Measurements from ENCODE around the gene IDI2.
"Not testable (repeated sequence)": the region's sequence is repeated elsewhere in the genome, so short reads cannot be mapped to it uniquely, and the experiment has no call there.

Gene IDI2

DNA sequence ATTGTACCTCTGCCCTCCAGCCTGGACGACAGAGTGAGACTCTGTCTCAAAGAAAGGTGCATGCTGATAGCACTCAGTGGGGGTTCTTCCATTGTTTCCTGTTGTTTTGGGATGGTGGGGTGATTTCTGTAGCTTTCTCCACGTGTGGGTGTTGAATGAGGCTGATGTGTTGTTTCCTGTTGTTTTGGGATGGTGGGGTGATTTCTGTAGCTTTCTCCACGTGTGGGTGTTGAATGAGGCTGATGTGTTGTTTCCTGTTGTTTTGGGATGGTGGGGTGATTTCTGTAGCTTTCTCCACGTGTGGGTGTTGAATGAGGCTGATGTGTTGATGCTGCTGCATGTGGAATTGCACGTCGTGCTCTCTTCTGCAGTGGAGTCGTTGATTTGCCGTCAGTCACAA lies 15.7 kb downstream of the IDI2 start:
- in situ Hi-C loops (cut with MboI; ENCODE audit: low sequenced_read_pairs) = not testable (repeated sequence)

DNA sequence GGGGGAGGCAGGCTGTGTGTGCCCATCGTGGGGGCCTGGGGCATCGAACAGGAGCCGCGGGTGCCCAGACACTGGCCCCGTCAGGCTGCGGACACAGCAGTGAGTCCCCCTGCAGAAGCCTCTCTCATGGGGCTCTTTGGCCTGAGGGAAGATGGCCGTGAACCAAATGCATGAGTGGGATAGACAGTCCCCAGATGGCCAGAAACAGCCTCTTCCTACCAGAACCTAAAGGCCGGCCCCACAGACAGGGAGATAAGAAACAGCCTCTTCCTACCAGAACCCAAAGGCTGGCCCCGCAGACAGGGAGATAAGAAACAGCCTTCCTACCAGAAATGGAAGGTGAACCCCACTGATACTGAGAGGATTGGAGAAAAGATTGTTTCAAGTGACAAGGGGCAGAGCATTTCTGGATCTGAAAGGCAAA lies 16.6 kb downstream of the IDI2 start:
- in situ Hi-C loops (cut with MboI; ENCODE audit: low sequenced_read_pairs) = no loop called here

DNA sequence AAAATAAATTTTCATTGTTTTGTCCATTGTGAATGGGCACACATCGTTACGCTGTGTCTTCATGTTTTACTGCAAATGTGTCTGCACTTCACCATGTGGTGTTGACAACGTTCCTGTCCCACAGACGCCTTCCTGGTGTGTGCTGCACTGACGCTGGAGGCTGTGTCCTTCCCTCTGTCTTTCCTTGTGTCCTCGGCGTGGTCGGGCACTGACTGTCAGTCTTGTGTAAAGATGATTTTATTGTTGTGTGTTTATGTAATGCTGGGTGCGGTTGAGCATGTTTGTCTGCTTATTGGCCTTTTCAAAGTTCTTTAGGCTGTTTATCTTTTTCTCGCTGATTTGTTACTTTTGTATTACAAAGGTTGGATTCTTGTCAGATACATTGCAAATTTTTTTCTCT lies 18.1 kb downstream of the IDI2 start:
- in situ Hi-C loops (cut with MboI; ENCODE audit: low sequenced_read_pairs) = no loop called here

DNA sequence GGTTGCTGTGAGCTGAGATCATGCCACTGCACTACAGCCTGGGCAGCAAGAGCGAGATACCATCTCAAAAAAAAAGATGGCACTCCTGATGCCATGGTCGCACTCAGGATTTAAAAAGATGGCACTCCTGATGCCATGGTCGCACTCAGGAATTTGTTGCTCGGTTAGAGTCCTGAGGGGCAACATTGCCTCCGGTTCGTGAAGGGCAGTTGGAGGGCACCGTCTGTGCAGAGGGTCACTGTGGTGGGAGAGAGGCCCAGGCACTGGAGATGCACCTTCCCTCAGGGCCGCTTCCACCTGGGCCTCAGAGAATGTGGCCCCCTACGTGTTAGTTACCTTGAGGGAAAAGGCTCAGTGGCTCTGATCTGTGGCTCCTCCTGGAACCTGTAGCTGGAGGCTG lies 19.1 kb downstream of the IDI2 start:
- in situ Hi-C loops (cut with MboI; ENCODE audit: low sequenced_read_pairs) = no loop called here

DNA sequence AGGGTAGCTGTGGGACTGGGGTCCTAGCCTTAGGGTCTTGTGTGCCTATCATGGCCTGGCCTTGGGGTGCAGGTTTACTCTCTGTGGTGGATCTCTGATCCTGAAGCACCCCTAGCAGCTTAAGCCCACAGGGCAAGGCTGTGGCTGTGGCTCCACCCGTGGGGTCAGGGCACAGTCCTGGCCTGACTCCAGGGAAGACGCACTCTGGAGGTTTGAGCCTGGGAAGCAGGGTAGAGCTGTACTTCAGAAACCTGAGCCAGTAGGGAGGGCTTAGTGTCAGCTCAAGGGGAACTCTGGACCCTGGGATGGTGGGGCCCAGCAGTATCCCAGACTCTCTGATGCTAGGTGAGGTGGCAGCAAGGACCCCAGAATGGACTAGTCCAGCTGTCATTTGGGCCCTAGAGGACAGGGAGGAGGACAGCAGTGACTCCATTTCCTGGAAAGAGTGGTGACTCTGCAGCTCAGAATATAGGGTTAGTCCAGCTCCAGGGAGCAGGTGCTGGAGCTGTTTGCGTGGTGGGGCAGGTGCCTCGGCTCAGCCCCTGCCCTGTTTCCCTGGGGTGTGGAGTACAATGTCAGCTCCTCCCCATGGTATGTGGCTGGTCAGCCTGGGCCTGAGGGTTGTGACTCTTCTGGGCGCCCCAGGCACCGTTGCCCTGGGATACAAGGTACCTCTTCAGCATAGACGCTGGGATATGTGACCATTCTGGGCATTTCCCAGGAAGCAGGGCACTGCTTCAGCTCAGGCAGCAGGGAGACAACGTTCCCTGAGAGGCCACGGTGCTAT lies 21.6 kb downstream of the IDI2 start:
- in situ Hi-C loops (cut with MboI; ENCODE audit: low sequenced_read_pairs) = no loop called here

DNA sequence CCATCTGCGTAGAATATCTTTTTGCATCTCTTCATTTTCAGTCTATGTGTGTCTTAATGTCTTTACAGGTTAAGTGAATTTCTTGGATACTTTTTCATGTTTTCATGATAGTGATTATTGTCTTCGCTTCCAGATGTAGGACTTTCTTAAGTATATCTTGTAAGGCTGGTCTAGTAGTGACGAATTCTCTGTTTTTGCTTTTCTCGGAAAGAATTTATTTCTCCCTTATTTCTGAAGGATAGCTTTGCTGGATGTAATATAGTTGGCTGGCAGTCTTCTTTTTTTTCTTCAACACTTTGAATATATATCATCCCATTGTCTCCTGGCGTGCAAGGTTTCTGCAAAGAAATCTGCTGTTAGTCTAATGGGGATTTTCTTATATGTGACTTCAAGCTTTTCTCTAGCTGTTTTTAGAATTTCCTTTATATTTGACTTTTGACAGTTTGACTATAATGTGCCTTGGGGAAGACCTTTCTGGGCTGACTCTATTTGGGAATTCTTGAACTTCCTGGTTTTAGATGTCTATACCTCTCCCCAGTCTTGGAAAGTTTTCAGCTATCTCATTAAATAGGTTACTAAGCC lies 23.1 kb downstream of the IDI2 start:
- in situ Hi-C loops (cut with MboI; ENCODE audit: low sequenced_read_pairs) = no loop called here

DNA sequence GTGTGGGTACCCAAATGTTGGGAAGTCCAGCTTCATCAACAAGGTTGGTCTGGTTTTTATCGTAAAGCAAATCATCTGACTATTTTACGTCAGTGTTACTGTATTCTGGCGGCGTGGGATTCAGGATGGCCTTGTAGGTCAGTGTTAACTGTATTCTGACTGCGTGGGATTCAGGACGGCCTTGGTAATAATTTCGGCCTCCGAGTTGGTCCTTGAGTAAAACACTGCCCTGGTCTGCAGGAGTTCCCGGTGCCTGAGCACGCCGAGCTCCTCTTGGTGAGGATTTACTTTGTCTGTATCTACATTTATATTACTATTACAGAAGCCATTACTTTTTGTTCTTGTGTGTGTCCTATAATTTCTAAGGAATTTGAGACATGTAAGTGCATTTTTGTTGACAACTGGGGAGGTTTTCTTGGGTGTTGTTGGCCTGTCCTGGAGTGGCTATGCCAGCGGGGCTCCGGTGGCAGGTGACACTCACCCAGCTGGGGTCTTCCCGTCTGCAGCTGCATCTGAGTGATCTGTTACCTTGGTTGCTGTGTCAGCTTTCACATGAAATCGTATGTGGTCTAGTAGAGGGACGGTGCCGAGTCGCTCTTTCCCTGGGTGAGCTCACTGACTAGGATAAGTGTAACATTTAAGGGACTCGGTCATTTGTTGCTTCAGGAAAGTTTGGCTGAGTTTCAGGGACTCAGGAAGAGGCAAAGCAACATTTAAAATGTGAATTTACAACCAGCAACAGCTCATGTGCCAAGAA lies 28.2 kb downstream of the IDI2 start:
- in situ Hi-C loops (cut with MboI; ENCODE audit: low sequenced_read_pairs) = no loop called here

DNA sequence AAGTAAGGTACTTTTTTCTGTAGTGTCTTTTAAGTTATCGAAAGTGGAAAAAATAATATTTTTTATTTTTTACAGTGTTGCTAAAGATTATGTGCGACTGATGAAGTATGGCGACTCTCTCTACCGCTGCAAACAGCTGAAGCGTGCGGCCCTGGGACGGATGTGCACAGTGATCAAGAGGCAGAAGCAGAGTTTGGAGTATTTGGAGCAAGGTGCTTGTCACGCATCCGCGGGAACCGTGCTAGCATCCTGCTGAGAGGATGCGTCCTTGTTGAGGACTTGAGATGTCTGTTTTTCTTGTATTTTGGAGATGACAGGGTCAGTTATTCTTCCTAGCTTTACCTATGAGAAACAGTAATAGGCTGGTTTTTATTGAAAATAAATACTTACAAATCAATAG lies 29.6 kb downstream of the IDI2 start:
- in situ Hi-C loops (cut with MboI; ENCODE audit: low sequenced_read_pairs) = no loop called here

DNA sequence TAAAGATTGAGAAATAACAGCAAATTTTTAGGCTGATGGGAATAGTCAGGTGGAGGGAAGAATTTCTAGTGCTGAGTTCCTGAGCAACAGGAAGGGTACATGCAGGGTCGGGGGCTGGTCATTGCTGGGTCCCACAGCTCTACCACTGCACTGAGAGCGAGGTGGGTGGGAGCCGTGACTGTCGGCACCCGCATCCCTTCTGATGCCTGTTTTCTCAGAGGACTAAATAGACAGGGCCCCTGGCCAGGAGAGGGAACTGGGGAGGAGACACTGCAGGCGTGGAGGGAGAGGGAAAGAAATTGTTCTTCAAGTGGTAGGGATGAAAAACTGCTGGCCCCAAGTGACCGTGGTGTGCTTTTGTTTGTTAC lies 30.1 kb downstream of the IDI2 start:
- in situ Hi-C loops (cut with MboI; ENCODE audit: low sequenced_read_pairs) = no loop called here

DNA sequence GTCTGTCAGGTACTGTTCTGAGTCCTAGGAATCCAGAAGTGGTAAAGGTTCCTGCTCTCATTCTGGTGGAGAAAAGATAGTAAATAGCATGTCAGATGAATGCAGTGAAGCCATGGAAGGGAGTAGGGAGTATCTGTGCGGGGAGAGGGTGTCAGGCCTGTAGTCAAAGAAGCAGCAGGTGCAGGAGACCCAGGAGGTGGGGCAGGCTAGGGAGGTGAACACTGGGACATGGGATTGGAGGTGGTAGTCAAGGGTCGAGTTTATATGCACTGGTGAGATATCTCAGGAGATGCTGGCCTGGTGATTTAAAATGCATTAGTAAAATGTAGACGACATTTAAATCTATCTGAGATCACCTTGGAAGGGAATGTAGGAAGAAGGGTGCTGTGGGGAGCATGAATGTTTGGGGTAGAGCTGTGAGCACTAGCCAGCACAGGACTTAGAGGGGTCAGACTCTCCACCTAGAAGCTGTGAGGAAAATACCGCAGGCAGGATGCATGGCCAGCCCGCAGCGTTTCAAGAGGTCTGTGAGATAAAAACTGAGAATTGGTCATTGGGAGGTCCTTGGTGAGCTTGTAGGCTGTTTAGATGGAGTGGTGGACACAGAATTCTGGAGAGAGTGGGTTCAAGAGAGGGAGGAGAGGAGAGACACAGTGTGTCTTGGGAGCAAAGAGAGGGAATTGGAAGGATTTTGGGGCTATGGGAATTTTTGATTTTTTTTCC lies 30.7 kb downstream of the IDI2 start:
- in situ Hi-C loops (cut with MboI; ENCODE audit: low sequenced_read_pairs) = no loop called here

DNA sequence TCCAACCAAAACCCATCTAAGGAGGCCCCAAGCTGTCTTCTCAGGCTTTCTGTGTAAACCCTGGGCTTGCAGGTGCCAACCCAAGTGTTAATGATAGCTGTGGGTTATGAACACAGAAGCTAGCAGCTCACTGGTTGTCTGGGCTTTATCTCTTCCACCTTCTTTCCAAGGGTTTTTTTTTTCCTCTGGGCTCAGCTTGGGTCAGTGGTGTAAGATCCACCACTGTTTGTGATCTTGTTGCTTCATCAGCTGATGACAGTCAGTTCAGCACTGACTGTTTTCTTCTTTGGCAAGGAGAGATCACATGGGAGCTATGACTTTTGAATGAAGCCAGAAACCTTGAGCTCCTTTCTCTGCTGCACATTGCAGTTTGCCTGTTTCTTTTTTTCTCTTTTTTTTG lies 32.8 kb downstream of the IDI2 start:
- in situ Hi-C loops (cut with MboI; ENCODE audit: low sequenced_read_pairs) = no loop called here

DNA sequence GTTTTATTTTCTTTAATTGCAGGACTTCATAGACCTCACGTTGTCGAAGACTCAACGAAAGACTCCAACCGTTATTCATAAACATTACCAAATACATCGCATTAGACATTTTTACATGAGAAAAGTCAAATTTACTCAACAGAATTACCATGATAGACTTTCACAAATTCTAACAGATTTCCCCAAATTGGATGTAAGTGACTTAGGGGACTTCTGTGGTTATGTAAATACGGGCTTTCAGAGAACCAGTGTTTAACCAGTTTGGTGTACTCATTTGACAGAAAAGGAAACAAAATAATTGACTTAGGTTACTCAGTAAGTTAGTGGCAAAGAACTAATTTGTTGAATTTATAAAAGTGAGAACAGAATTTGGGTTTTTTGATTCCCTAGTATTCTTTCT lies 33.2 kb downstream of the IDI2 start:
- in situ Hi-C loops (cut with MboI; ENCODE audit: low sequenced_read_pairs) = no loop called here

DNA sequence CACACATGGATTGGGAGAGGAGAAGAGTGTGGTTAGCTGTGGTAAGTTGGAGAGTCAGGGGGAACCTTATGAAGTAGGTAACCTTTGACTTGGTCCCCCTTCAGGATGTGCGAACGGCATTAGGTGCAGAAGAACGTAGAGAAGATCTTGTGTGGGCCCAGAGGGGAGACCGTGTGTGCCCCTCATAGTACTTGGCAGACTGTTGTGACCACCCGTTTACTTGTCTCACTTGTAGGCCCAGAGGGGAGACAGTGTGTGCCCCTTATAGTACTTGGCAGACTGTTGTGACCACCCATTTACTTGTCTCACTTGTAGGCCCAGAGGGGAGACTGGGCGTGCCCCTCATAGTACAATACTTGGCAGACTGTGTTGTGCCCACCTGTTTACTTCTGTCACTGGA lies 34.9 kb downstream of the IDI2 start:
- in situ Hi-C loops (cut with MboI; ENCODE audit: low sequenced_read_pairs) = no loop called here

DNA sequence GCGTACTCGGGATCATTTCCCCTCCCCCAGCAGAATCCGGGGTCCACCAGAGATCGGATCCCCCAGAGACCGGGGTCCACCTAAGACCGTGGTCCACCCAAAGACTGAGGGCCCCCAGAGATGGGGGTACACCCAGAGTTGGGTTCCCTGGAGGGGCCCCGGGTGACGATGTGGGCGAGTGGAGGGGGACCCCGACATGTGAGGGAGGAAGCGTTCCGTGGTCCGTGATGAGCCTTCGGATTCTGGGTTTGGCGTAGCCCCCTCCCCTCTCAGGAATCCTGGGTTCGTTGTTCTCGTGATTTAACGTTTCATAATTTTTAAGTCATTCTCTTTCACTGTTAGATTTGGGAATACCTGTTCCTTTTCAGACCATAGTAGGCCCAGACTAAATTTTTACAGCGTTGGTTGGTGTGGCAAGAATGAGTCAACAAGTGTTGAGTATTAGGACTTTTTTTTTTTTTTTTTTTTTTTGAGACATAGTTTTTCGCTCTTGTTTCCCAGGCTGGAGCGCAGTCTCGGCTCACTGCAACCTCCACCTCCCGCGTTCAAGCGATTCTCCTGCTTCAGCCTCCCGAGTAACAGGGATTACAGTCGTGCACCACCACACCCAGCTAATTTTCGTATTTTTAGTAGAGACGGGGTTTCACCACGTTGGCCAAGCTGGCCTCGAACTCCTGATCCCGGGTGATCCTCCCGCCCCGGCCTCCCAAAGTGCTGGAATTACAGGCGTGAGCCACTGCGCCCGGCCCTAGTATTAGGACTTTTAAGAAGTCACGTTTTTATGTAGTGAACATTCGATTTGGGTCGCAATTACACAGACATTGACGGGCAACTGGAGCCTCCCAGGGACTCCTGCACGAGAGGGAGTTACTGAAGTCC lies 36.8 kb downstream of the IDI2 start:
- in situ Hi-C loops (cut with MboI; ENCODE audit: low sequenced_read_pairs) = no loop called here

DNA sequence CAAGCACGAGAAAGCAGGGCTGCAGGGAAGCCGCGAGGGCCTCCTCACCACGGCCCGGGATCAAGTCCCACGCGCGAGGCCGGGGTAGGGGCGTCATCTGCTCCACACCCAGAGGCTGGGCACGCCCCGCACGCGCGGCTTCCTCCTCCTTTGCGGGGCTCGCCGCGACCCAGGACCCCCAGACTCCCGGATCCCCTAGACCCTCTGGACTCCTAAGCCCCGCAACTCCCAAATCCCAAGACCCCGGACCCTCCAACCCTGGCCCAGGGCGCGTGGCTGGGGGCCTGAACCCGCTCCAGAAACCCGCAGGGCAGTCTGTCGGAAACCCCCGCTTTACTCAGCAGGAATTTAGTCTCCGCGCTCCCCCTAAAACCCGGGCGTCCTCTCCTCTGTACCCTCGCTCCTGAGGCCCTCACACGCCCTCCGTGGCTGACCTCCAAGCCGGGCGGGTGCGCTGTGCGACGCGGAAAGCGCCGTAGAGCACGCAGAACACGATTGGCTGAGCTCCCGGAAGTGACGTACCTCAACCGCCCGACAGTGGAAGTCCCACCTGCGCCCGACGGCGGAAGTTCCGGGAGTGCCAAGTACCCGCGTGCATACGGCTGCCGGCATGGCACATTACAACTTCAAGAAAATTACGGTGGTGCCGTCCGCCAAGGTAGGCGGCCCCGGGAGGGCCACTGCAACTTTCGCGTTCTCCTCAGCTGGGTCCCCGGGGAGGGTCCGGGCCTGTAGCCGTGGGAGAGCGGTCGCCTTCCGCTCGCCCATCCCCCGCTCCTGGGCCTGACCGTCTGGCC lies 37.6 kb downstream of the IDI2 start, which contains the start of gene GTPBP4:
TSS of gene GTPBP4 (plus strand) at position 565 of the 797 bp plus-strand sequence. CDS start at position 611, 46 bp downstream.
- in situ Hi-C loops (cut with MboI; ENCODE audit: low sequenced_read_pairs) = no loop called here

DNA sequence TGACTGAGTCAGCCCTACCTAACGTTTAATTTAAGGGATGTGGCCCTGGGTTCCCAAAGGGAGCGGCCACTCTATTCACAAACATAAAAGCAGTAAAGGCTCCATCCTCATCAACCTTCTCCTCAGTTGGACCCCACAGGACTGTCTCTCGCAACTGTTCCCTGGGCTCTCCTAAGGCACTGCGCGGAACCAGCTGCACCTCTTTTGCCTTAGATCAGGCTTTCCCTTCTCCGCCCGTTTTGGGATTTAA lies 38.1 kb downstream of the IDI2 start:
- in situ Hi-C loops (cut with MboI; ENCODE audit: low sequenced_read_pairs) = no loop called here

DNA sequence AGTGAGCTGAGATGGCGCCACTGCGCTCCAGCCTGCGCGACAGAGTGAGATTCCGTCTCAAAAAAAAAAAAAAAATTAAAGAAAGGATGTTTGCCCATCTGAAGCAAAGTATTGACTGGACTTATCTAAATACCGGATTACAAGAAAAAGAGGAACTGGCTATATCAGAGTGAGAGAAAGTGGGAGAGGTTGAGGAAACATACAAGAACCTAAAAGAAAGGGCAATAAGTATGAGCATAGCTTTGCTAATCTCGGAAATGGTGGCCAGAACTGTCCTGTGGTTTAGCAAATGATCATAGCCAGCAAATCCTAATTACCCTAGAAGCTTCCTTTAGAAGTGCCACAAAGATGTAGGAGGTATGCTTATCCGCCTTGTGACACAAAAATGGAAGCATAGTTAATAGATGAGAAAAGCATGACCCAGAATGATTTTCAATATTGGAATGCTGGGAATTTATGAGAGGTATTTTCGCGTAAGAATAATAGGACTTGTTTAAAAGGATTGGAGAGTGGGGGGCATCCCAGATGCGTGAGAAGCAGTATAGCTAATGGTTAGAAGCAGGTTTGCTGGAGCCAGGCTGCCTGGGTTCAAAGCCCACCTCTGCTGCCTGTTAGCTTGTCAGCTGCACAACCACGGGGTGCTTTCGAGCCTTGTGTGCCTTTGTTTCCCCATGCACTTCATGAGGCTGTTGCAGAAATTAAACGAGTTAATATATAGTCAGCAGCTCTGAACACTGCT lies 38.6 kb downstream of the IDI2 start:
- in situ Hi-C loops (cut with MboI; ENCODE audit: low sequenced_read_pairs) = no loop called here

DNA sequence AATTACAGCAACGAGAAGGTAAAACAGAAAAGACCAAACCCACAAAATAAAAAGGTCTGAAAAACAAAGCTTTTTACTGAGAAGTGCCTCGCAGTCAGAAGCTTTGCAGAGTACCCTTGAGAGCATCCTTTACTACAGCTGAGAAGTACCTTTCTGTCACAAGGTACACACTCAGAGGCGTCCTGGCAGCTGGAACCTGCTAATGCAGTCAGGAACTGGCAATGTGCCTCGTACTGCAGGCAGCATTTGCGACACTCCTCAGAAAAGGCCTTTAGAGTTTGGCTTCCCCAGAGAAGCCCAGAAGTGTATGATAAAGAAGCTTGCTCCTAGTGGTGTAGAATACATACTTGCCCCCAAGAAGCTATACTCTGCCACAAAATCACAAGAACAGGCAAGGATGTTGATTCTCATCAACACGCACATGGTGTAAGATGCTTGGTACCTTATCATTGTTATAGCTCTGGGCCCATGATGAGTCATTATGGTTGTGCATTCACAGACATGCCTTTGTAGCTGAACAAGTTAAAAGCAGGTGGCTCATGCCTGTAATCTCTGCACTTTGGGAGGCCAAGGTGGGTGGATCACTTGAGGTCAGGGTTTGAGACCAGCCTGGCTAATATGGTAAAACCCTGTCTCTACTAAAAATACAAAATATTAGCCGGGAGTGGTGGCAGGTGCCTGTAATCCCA lies 39.4 kb downstream of the IDI2 start:
- in situ Hi-C loops (cut with MboI; ENCODE audit: low sequenced_read_pairs) = no loop called here

DNA sequence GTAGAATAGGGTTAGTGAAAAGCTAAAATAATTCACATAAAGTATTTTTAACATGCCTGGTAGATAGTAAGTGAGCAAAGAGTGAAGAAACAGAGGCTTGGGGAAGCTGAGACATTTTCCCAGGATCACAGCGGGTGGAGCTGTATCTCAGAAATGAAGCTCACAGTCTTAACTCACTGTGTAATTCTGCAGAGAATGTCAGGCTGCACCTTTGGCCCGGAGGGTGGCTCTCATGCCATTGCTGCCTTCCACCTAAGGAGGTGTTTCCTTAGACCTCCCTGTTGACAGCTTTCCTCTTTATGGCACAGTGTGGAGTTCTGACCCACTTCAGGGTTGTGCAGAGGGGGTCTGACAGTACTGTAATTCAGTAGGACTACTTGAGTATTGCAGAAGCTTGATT lies 40.3 kb downstream of the IDI2 start:
- in situ Hi-C loops (cut with MboI; ENCODE audit: low sequenced_read_pairs) = no loop called here
